NCI-H526 (cell line): ENCODE results near the gene SPRYD4.

Source experiments
- DNase-seq, 2 experiments: peaks; one replicate each; lab custom pipeline; 2025; lab: John Stamatoyannopoulos, UW

The SPRYD4 gene

DNA sequence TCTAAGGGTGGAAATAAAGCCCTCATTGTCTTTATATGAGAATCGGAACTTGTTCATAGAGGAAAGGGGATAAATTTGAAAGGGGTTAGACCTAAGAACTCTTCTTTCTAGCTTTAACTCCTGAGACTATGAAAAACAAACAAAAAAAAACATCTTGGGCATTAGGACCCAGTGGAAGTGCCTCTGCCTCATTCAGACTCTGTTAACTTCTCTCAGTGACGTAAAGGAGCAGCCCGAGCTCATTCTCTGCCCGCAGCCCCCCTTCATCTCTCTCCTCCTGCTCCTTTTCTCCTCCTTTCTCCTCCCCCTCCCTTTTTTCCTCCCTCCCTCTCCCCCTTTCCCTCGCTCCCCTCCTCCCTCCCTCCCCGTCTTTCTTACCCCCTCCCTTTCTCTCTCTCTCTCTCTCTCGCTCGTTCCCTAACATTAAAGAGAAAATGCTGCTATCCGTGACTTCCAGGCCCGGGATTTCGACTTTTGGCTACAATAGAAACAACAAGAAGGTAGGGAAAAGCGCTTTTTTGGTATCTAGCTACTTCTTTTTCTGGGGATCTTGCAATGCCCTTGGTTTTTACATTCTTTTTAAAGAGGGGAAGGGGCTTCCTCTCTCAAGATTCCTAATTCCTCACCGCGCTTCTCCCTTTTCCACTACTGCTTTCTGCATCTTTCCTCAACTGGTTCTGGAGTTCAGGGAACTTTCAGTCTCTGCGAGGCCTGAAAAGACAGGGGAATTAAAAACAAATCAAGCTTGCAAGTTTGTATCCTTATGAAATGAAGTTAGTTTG is 53.4 kb downstream of the SPRYD4 start, which contains the start of gene RBMS2:
Gene RBMS2, plus strand, starts transcription at position 231 of the 782 bp plus-strand sequence. Its CDS starts 204 bp downstream, at position 435.
- DNase-seq, result peak; percentile 15 to 47

DNA sequence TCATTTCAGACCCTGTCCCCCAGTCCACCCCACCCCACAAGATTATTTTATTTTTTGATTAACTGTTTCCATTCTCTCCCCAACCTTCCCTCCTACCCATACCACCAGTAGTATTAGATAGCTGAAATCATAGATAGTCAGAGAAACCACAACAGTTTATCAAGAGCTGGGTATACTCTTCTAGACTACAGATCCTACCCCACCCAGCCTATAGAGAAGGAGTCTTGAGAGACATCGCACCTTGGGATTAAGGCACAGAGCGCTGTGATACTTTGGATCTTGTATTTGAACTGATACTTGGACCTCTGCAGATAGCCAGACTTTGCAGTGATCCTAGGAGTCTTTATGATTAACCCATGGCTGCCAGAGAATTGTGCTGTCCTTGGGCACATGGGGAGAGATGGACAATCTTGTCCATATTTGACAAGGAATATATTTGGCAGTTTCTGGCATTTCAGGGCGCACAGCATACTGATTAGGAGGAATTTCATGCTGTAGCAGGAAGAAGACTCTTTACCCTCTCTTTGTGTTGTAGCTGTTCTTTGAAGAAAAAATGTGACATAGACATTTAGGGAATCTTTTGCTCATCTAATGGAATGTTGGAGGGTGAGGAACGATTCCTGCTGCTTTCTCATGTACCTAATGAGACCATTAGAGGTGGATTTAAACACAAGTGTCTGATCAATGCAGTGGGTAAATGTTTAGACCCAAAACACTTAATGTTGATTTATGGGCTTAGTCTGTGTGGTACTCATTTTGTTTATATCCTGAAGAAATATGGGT is 54.2 kb downstream of the SPRYD4 start:
- no peak for DNase-seq

DNA sequence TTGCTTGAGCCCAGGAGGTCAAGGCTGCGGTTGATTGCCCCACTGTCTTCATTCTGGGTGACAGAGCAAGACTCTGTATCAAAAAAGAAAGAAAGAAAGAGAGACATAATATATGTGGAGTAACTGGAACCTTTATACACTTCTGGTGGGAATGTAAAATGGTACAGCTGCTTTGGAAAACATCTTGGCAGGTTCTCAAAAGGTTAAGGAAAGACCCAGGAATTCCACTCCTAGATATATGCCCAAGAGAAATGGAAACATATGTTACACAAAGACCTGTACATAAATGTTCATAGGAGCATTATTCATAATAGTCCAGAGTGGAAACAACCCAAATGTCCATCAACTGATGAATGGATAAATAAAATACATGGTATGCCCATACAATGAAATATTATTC is 60.5 kb downstream of the SPRYD4 start:
- DNase-seq, result no peak
